PFSK-1 (cell line): ENCODE measurements around the gene TMEM26.
A peak's percentile ranks its signal among the peaks of the same experiment; 100 is the strongest.

Experiments
- FOXP2 ChIP-seq: optimal IDR thresholded peaks from 2 replicates; pipeline ENCODE3; 2011; ENCODE audit warnings: borderline replicate concordance, control low read depth, inconsistent platforms; ENCODE audit not compliant: insufficient read depth; ENCODE audit errors: extremely low read length, extremely low read depth
- POLR2AphosphoS5 ChIP-seq: IDR thresholded peaks from 2 replicates; pipeline ENCODE4 v1.6.1; 2012; ENCODE audit warnings: low read depth, mild to moderate bottlenecking, control low read depth, low read length, moderate library complexity
- REST ChIP-seq, 2 experiments: IDR thresholded peaks; 2 replicates each; pipeline versions ENCODE4 v1.6.1 to v1.8.0; 2011 to 2012; ENCODE audit warnings: low read depth in 2 of 2, low read length in 2 of 2, control low read depth in 1 of 2, inconsistent platforms in 1 of 2, mild to moderate bottlenecking in 1 of 2, moderate library complexity in 1 of 2; ENCODE audit not compliant: insufficient read depth in 1 of 2
- SIN3A ChIP-seq: IDR thresholded peaks from 2 replicates; pipeline ENCODE4 v1.6.1; 2012; ENCODE audit warnings: mild to moderate bottlenecking, low read length, moderate library complexity, borderline replicate concordance; ENCODE audit not compliant: insufficient read depth
- TAF1 ChIP-seq: IDR thresholded peaks from 2 replicates; pipeline ENCODE4 v1.6.1; 2012; ENCODE audit warnings: low read length, control low read depth, borderline replicate concordance; ENCODE audit not compliant: insufficient read depth

The TMEM26 gene

GRCh38 chr10:61438141-61438988, 14.8 kb downstream of the TMEM26 start:
- TF ChIP-seq TAF1 (0 out of 2 replicates have a peak, but pooled peaks have one; percentile 24), REST (IDR thresholded peaks at IDR 0.05; ENCODE audit: insufficient read depth in 1 of 2, low read depth in 2 of 2, low read length in 2 of 2) (no peak), SIN3A (no peak), FOXP2 (no peak)

- TF ChIP-seq SIN3A (no peak), TAF1 (no peak), REST (IDR thresholded peaks at IDR 0.05; ENCODE audit: insufficient read depth in 1 of 2, low read depth in 2 of 2, low read length in 2 of 2) (no peak), POLR2AphosphoS5 (no peak), FOXP2 (no peak)
These were observed 30.0 kb downstream of the TMEM26 start for GRCh38 chr10:61423178-61423577.

- TF ChIP-seq REST (IDR thresholded peaks at IDR 0.05; ENCODE audit: insufficient read depth in 1 of 2, low read depth in 2 of 2, low read length in 2 of 2) (no peak), TAF1 (no peak), SIN3A (no peak), POLR2AphosphoS5 (no peak), FOXP2 (no peak)
These were observed 35.5 kb downstream of the TMEM26 start for GRCh38 chr10:61417661-61418060.

- TF ChIP-seq POLR2AphosphoS5 (no peak), TAF1 (no peak), SIN3A (no peak), REST (IDR thresholded peaks at IDR 0.05; ENCODE audit: insufficient read depth in 1 of 2, low read depth in 2 of 2, low read length in 2 of 2) (no peak), FOXP2 (no peak)
These were observed 37.4 kb downstream of the TMEM26 start for GRCh38 chr10:61415824-61416223.
